LHCN-M2 (cell line): ENCODE measurements around the gene NPAS3. TPM values are rescaled to one million over a fixed set of nuclear protein-coding genes. Genes with fewer than 3 reads are reported as not detected.

Experiments used
- DNase-seq: peaks from one replicate; pipeline ENCODE4 v3.0.0-alpha.2; 2012; ENCODE audit warnings: low read depth
- total RNA-seq: library from RNA; depleted of rRNA; stranded (reverse); fragments of >200 nt; gene quantifications from 2 replicates; pipeline ENCODE4 v1.2.3, GENCODE V29; 2014

NPAS3 gene
- total RNA-seq, 1 experiment from 2014 or later: not detected

- no peak for DNase-seq
These were observed 376.5 kb downstream of the NPAS3 start for GRCh38 chr14:33315217-33315616.

DNA sequence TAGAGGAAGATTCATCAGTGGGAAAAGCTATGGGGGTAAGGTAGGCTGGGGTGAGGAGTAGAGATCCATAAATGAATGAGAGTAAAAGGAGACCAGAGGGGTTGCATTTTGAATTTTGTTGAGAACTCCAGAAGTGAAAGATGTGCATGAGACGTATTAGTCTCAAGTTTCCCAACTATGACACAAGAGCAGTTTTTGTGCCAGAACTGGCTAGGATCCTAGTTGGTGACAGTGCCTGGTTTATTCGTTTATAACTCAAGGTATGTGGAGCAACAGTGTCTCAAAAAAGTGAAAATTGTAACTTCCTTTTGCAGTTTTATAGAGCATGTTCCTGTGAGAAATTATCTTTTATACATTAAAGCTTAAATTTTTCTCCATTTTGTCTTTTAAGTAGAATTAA lies 377.0 kb downstream of the NPAS3 start:
- DNase-seq: no peak

DNA sequence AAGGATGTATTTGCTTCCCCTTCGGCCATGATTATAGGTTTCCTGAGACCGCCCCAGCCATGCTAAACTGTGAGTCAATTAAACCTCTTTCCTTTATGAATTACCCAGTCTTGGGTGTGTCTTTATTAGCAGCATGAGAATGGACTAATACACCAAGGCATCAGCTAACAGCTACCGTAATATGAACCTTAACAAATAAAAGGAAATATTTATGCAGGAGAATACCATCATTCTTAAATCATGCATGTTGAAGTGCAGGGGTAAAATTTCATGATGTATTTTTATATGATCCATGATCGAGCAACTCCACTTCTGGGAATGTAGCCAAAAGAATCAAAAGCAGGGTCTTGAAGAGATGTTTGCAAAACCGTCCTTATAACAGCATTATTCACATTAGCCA lies 379.0 kb downstream of the NPAS3 start:
- no peak for DNase-seq

DNA sequence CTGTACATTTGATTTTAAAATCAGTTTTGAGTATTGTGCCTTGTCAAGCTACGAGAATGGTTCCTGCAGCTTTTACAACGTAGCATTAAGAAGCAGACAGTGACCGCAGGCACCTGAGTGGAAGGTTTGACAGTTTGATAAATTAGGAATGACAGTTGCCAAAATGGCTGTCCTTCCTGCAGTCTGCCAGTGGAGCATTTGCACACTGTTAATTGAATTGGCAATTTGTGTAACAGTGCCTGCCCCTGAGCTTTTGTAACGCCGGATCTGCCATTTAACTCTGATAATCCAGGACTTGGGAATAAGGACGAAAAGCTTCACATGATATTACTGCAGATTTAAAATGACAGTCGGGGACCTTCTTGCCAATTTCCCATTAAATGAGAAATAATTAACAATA lies 385.3 kb downstream of the NPAS3 start:
- DNase-seq: no peak

DNA sequence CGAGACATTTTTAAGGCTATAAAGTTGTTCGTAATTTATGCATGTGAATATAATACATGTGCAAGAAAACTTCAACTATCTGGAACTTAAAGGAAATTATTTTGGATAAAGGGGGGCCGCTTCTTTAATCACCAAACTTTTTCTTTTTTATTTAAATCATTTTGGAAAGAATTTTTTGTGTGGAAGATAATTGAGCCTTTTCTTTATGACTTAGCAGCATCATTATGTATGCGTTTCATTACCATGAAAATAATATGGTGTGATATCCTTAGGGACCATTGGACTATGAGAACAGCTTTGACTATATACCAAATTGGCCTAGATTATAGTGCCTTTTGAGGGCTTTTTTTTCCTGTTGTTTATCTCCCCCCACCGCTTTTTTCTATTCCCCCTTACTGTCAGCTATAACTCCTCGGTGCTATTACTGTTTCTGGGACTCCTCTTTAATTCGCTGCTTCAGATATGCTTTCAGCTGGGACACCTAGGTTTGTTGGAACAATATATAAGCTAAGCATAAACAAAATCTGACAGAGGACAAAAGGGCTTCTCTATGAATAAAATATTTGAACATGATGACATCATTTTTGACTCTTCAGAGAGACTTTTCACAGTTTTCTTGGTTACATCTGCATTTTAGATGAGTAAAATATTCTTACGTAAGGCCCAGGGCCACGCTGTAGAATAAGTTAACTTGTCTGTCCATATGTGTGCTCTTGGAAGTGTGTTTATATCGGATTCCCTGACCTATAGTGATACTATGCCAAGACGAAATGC lies 392.7 kb downstream of the NPAS3 start:
- no peak for DNase-seq

GRCh38 chr14:33332497-33332896 lies 393.8 kb downstream of the NPAS3 start:
- peak; percentile 7 for DNase-seq

DNA sequence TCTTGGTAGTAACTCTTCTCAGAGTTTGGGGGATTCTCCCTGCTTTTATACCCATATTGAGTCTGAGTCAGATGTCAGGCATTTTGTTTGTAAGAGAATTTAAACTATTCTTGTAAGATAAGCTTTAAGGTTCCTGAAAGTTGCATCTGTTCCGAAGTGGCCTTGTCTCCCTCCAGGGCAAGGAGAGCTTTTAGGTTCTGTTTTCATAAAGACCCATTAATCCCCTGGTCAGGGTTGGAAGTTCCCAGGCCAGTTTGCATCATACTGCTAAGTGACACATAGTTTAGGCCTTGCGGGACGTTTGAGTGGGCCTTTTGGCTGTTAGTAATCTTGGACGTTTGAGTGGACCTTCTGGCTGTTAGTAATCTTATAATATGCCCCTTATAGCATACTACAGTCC lies 396.7 kb downstream of the NPAS3 start:
- DNase-seq: no peak

- no peak for DNase-seq
These were observed 403.8 kb downstream of the NPAS3 start for GRCh38 chr14:33342299-33342974.

GRCh38 chr14:33343016-33343415 lies 404.3 kb downstream of the NPAS3 start:
- no peak for DNase-seq

DNA sequence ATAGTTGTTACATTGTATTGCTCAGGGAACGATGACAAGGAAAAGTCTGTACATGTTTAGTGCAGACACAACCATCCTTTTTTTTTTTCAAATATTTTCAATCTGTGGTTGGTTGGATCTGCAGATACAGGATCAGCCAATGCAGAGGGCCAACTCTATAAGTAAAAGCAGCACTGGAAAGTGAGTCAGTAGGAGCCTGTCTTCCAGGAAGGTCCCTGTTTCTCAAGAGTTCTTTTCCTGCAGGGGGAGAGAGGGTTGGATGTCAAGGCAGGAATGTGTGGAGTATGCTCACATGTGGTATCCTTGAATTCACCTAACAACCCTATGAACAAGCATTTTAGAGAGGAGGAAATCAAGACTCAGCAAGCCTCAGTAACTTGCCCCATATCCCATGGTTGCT lies 409.1 kb downstream of the NPAS3 start:
- DNase-seq: no peak

- no peak for DNase-seq
These were observed 409.8 kb downstream of the NPAS3 start for GRCh38 chr14:33348510-33348909.

GRCh38 chr14:33349871-33350270 lies 411.2 kb downstream of the NPAS3 start:
- DNase-seq: no peak

DNA sequence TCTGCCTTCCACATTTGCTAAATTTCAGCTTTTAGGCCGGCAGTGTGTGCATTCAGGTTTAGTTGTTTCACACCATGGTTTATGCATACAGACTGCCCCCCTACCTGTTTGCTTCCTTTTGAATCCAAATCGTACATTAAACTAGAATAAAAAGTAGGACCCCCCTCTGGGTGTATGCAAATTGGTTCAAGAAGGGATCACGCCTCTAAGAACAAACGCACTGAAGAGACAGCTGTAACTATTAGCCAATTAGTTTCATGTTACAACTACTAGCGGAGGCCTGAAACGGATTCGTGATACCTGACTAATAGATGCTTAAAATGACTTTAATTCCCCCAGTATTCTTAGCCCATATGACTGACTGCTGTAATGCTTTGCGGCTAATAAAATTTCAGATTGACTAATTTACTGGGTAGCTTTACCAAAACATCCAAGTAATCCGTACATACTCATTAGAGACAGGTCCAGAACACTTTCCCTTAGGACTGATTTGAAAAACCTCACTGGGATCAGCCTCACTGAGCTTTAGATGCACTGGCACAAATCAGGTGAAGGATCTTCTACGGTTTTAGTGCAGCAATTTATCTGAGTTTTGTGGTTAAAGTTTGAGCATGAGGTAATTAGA lies 411.8 kb downstream of the NPAS3 start:
- no peak for DNase-seq

DNA sequence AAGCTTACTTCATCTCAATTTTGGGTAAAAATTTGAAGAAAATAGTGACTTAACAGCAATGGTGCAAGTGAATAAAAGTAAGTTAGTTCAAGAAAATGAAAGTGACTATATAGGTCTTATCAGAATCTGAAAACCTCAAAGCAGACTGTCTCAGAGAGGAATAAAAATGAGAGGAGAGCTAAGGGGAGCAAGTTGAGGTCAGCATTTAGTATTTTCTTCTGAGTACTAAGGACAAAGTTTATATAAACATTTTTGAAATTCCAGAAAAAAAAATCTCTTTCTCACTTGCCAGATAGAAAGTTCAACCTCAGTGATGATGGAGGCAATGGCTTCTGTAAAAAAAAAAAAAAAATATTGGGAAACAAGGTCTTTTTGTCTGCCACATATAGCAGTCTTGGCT lies 414.1 kb downstream of the NPAS3 start:
- no peak for DNase-seq

GRCh38 chr14:33356181-33356580 lies 417.5 kb downstream of the NPAS3 start:
- DNase-seq: no peak

DNA sequence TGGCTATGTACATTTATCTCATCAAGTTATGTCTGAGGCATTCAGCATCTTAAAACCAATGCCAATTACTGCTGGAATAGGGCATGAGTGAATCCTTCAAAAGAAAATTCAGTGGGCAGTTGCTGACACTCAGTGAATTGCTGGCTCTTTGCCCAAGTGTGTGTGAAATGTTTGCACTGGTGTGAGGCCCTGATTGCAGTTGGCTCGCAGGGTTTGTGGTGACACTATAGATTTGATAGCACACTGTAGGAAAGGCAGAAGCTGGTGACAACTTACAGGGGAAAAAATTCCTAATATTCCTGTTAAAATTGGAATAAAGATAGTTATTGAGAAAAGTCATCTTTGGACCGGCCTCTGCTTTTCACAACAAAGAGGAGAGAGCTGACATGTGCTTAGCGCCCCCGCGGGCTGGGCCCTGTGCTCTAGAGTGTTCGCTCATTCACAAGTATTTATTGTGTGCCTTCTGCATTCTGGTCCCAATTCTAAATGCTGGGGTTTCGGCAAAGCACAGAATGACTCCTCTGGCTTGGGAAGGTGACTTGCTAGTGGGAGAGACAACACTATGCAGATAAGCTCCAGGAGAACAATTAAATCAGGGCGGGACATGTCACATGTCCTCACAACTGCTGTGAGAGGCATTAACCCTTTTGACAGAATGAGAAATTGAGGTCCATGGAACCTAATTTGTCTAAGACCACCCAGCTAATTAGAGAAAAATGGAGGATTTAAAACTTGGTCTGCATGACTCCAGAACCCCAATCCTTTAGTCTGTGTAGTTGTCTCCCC lies 418.7 kb downstream of the NPAS3 start:
- DNase-seq: no peak

DNA sequence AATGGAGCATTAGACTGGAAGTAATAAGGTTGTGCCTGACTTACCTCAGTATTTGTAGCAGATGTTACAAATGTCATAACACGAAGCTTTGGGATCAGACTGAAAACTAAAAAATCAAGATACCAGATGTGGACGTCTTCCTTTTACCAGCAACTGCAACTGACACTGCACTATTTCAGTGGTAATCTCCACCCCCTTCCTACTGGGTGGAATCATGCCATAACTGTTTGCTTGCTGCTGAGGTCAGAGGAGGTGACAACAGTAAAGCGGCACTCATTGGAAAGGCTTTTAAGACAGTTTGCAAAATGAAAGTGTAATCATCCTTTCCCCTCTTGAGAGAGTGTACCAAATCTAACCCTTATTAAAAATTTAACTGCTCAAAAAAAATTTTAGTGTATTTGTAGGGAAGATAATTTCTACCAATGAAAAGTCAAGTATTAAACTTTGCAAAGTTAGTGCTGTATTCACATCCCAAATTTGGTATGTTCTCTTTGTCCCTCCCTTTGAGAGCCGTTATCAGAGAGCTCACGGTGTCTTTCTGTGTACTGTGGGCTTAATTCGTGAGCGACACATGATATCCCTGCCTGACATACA lies 420.7 kb downstream of the NPAS3 start:
- no peak for DNase-seq

DNA sequence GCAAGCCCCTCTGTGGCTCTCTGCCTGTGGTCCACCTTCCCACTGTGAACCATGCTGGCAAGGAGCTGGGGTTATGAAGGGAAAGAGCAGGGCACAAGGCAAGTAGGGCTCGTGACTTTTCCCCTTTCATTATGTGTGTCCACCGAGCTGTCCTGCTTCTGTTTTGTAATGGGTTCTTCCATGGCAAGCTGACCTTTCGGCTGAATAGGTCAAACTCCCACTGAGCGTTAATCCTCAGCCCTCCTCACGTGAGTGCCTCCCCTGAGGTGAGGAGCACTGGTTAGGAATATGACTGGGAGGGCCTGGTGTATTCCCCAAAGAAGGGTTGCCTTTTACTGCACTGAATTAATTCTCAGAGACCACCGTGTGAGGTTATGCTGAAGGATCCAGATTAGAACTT lies 424.3 kb downstream of the NPAS3 start:
- no peak for DNase-seq

GRCh38 chr14:33363682-33364081 lies 425.0 kb downstream of the NPAS3 start:
- DNase-seq: no peak

DNA sequence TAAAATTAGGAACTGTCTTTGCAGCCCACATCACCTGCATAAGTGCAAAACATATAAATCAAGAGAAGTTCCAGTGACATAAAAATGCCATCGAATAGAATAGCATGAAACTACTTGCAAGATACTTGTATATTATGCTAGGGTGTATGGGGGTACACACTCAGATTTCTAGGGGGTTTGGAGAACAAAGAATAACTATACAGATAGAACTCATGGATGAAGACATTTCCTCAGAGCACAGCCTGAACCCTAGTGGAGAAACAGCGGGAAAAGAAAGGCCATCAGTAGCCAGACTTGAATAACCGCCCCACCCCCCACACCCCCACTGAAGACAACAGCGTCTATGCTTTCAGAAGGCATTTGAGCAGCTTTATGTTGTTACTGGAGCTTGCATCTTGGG lies 425.8 kb downstream of the NPAS3 start:
- DNase-seq: no peak

- DNase-seq: no peak
These were observed 430.4 kb downstream of the NPAS3 start for GRCh38 chr14:33369041-33369440.

DNA sequence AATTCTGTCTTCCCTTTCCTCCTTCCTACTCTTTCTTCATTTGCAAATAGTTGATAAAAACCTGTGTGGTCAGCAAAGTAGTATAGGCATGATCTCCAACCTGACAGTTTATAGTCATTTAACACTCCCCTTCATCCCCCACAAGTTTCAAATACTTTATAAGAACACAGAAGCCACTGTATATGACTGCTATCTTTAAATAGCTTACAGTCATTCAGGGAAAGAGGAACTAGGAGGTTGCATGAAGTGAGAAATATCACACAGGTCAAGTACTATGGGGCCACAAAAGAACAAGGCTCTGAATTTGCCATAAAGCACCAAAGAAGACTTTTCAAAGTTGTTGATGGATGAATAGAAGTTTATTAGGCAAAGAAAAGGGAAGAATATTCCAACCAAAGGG lies 431.3 kb downstream of the NPAS3 start:
- no peak for DNase-seq
